Measurements from ENCODE around the gene SCAANT1.

SCAANT1 gene

DNA sequence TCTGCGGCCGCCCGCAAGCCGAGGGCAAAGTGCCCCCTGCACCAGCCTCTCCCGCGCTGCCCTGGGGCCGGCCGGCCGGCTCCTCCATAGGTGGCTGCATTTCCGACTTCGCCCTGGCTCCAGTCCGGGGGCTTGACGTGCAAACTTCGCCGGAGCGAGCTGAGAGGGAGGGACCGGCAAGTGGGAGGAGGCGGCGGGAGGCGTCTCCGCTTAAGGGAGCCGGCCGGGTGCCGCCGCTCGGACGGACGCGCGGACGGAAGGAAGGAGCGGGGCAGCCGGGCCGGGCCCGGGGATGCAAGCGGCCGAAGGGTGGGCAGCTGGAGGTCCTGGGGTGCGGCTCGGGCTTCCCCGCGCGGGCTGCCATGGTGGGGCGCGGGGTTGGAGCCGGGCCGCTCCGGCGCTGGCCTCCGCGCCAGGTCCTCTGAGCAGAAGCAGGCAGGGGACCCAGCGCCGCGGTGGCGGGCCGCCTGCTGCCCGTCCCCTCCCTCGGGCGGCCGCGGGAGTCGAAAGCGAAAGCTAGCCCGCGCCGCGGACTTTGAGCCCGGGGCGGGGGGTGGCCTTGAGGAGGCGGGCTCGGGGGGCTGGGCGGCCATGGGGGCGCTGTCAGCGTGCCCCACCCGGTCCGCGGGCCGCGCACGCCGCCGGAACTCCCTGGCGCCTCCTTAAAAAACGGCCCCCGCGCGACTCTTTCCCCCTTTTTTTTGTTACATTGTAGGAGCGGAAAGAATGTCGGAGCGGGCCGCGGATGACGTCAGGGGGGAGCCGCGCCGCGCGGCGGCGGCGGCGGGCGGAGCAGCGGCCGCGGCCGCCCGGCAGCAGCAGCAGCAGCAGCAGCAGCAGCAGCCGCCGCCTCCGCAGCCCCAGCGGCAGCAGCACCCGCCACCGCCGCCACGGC, at the start of gene SCAANT1:
TSS of gene SCAANT1 (minus strand) at position 511 of the 895 bp plus-strand sequence.
- DNase-seq (ENCODE audit: low read depth in 2 of 3, low spot score in 1 of 3) = peak; percentile 54 to 72 (median 56)

DNA sequence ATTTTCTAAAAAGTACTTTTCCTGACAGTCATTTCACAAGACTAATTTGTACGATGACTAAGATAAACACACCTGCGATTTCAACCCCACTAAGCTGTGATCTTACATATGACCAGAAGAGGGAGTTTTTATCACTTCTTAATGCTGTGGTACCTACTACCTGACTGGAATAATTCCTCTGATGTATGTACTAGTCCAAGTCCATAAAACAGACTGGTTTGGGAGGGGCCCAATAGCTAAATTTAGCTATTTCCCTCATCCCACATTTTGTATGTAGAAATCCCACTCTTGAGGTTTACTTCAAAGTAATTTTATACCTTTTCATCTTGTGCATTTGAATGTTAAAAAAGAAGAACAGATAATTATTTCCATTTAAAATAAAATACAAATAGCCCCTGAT, 49.7 kb upstream of the SCAANT1 start:
- no peak for DNase-seq (ENCODE audit: low read depth in 2 of 3, low spot score in 1 of 3)

DNA sequence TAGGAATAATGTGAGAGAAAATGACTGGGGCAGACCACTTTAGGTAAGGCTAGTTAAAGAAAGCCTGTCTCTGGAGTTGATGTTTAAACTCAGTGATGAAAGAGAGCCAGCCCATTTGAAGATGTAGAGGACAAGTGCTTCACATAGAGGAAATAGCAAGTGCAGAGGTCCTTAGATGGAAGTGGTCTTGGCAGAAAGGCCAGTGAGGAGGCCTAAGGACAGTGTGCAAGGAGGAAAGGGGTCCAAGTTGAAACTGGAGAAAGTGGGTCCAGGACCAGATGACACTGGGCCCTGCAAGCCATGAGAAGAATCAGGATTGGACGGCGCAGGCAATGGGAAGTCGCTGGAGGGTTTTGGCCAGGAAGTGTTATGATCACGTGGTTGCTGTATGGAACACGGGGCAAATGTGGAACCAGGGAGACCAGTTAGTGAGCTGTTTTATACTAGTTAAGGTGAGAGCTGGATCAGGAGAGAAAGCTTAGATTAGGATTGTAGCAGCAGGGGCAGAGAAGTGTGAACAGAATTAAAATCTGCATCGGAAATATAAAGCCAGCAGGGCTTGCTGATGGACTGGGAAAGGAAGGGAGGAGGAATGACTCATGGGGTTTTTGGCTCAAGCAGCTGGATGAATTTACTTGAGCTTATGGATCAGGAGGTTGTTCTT, 48.0 kb upstream of the SCAANT1 start:
- no peak for DNase-seq (ENCODE audit: low read depth in 2 of 3, low spot score in 1 of 3)

DNA sequence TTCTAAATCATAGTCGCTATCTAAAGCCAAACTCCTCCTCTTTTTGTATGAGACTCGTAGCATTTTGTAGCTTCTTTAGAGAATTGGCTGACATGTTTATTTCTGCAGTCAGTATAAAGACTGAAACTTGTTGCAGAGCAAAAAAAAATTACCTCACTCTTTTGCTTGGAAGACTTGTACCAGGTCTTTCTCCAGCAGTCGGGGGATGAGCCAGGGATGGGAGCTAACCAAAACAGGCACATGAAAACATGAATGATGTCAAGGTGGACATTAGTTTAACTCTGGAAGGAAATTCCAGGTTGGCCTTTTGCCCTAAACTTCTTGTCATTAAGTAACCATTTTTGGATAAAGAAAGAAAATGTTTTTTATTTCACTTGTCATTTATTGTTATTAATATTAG, 47.0 kb upstream of the SCAANT1 start:
- DNase-seq (ENCODE audit: low read depth in 2 of 3, low spot score in 1 of 3) = no peak

DNA sequence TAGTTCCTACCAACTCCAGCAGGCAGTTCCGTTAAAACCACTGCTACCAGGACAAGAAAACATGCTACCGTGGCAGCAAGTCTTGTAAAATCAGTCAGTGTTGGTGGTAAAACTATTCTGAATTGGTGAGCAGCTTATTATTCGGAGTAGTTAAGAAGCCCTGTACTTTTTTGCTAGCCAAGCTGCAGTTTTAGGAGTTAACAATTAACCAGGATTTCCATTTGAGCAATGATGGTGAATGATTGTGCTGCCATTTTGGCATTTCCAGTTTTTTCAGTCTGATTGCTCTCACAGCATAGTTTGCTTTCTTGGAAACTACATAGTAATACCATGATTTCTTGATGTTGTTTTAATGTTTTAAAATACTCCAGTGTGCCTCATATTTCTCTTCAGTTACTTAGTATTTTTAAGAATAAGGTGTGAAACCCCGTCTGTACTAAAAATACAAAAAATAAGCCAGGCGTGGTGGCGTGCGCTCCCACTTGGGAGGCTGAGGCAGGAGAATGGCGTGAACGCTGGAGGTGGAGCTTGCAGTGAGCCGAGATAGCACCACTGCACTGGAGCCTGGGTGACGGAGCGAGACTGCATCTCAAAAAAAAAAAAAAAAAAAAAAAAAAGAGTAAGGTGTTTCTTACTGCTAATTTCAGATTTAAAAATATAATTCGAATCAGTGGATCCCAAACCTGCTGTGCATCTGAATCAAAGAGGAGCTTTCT, 43.8 kb upstream of the SCAANT1 start:
- no peak for DNase-seq (ENCODE audit: low read depth in 2 of 3, low spot score in 1 of 3)

DNA sequence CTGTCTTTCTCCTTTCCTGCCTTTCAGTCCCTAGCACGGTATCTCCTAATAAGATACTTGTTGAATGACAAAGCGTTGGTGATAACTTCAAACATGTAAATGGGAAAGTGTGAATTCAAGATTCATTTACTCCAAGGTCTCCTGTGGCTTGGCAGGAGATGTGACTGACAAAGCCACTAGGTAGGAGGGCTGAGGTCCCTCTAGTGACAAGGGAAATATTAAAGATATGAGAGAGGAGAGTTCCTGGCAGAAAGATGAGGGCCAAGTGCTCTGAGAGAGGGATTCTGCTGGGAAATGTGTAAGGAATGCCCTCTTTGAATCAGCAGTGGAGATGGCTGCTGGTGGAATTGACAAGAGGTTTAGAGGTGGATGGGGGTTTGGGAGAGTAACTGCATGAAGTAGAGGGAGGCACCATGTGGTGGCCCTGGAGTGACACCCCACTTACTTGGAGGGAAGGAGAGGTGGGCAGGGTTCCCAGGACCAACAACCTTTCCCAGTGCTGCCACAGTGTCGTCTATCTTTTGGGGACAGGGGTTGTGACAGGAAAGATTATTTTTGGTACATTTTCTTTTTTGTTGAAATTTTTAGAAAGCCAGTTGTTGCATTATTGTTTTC, 43.0 kb upstream of the SCAANT1 start:
- DNase-seq (ENCODE audit: low read depth in 2 of 3, low spot score in 1 of 3) = no peak

DNA sequence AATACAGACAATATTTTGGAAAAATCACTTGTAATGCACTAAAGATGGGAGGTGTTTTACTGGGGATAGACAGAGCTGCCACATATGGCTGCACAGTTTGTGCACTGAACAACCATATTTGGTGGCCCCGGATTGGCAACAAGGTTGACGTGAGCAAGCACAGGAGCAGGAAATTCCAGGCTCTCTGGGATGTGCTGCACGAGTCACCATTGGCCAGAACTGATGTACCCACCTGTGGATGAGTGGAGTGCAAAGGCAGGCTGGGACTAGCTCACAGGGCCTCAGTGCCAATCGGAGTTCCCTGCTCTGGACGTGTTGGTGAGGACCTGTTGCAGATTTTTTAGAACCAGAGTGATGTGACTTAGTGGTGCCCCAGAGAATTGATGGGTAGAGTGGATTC, 42.0 kb upstream of the SCAANT1 start:
- DNase-seq (ENCODE audit: low read depth in 2 of 3, low spot score in 1 of 3) = no peak

DNA sequence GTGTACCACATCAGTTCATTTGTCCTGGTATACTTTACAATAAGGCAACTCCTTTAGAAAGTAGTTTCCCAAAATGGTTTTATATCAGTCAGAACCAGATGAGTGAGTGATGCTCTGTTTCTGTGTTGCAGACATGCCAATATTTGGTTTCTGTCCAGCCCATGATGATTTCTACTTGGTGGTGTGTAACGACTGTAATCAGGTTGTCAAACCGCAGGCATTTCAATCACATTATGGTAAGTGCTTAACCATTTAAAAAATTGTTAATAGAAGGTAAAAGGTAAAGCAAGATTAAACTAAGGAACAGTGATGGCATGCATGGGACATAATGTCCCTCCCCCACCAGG, 40.0 kb upstream of the SCAANT1 start:
- no peak for DNase-seq (ENCODE audit: low read depth in 2 of 3, low spot score in 1 of 3)

DNA sequence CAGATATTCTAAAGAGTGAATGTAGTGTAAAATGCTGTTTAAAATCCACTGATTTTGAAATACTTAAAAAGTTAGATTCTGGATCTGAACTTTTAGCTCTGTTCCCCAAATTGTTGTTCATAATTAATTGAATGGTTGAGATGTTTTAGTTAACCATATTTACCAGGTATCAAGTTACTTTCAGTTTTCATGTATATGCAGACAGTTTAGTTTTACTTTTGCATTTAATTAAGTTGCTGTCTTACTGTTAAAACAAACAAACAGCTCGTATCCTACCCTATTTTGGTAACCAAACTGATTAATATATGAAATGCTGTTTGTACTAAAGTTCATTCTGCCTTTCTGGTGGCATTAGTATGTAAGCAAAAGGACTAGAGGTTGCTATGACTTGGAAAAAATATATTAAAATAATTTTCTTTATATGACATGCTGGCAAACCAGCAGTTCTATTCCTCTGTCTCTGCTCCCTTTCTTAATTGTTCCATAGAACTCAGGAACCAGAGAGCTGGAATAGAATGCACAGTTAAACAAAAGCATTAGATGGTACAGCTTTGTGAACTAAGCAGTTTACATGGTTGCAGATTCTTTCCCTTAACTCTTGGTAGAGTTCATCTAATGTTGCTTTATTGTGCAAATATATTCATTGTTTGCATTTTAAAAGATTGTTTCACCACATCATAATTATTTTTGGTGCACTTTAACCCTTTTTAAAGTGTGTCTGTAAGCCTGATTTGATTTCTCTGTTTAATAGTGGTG, 39.5 kb upstream of the SCAANT1 start:
- no peak for DNase-seq (ENCODE audit: low read depth in 2 of 3, low spot score in 1 of 3)

DNA sequence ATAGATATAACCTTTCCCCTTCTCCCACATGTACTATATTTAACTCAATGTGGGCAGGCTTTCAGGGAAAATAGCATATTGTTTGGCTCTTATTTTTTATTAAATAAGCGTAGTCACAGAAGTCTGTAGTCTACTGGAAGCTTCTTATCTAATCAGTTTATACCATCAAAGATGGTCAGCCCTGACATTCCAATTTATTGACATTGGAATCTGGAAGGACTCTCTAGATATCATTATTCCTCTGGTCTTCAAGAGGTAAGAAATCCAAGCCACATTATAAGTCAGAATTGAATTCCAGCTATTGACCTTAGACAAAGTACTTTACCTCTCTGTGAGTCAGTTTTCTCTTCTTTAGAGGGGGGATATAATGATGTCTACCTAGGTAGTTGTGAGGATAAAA, 38.5 kb upstream of the SCAANT1 start:
- no peak for DNase-seq (ENCODE audit: low read depth in 2 of 3, low spot score in 1 of 3)

DNA sequence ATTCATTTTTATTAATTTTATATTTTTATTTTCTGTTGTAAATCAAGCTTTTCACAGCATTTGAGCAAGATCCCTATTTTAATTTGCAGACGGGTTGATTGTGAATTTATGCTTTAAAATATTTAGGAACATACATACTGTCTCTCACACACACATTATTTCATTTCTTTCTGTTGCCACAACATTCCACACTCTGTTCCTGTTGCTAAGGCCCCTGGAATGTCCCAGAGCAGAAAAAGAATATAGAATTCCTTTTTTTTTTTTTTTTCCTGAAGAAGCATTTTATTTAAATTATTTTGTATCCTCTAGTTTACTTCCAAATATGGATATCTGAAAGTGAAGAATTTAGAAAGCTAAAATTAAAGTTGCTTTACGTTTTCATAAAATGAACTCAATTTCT, 36.8 kb upstream of the SCAANT1 start:
- DNase-seq (ENCODE audit: low read depth in 2 of 3, low spot score in 1 of 3) = no peak

DNA sequence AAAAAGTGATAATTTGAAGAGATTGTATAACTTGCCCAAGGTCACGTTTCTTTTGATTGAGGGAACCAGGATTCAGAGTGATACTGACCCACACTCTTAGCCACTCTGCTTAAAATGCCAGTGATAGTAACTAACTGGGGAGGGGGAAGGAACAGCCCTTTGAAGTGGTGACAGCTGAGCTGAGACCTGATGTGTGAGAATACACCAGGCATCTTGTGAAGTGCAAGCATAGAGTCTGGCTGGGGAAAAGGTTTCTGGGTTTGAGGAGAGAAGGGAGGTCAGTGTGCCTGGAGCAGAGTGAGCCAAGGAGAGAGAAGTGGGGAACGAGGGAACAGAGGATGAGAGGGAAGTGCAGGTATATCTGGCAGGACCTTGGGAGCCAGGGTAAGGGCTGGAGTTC, 35.4 kb upstream of the SCAANT1 start:
- DNase-seq (ENCODE audit: low read depth in 2 of 3, low spot score in 1 of 3) = no peak

DNA sequence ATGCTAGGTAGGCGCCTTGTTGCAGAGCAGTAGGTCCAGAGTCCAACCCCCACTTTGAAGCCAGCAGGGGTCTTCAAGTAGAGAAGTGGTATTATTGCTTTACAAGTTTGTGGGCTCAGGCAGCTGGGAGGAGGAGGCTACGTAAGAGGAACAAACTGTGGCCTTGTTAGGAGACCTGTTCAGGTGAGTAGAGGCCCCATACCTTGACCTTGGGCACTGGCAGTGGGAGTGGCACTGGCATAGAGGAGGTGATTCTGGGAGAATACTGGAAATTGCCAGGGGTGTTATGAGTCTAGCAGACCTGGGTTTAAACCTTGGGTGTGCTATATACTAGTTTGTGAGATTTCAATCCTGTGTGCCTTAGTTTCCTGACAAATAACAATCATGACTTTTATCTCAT, 34.6 kb upstream of the SCAANT1 start:
- no peak for DNase-seq (ENCODE audit: low read depth in 2 of 3, low spot score in 1 of 3)

DNA sequence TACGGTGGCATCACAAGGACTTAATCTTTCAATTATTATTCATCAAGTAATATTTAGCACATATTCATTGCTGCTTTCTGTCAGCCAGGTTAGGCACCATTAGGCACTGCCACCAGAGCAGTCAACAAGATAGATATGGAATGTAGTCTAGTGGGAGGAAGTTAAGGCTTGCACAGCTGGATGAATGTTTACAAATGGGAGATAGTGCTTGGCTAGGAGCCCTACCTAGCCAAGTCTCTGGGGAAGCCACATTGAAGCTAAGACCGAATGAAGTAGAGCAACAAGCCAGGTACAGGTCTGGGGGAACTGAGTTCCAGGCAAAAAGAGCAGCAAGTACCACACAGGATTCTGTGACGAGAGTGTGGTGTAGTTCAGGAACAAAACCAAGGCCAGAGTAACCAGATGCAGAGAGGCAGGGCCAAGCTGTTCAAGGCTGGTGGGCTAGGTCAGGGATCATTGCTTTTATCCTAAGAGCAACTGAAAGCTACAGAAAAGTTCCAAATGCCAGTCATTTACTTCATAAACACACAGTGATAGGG, 33.4 kb upstream of the SCAANT1 start:
- DNase-seq (ENCODE audit: low read depth in 2 of 3, low spot score in 1 of 3) = no peak

DNA sequence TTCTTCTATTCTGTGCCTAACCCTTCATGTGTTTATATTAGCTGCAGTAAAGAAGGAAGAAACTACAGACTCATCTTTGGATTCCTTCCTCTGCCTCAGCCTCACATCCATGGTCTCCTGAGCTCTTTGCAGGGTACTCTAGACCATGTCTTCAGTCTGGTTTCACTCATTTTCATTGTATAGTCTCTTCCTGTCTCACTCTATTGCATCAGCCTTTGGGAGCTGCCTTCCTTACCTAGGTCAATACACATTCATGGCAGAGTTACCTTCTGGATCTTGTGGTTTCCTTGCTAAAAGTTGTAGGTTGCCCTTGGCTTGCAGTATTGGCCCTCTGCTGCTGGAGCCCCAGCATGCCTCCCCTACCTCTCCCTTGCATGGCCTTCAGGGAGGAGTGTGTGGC, 31.5 kb upstream of the SCAANT1 start:
- no peak for DNase-seq (ENCODE audit: low read depth in 2 of 3, low spot score in 1 of 3)

DNA sequence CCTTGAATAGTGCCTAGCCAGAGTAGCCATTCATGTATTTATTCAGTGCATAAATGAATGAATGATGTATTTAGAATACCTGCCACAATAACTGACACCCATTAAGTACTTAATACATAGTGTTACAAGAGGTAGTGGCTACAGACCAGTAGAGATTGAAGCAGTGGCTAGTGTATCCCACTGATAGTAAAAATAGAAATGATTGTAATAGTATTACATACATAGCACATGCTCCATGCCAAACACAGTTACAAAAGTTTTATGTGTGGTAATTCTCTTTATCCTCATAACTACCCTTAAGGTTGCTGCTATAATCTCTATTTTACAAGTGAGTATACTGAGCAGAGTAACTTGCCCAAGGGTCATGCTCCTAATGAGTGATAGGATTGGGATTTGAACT, 30.3 kb upstream of the SCAANT1 start:
- no peak for DNase-seq (ENCODE audit: low read depth in 2 of 3, low spot score in 1 of 3)

DNA sequence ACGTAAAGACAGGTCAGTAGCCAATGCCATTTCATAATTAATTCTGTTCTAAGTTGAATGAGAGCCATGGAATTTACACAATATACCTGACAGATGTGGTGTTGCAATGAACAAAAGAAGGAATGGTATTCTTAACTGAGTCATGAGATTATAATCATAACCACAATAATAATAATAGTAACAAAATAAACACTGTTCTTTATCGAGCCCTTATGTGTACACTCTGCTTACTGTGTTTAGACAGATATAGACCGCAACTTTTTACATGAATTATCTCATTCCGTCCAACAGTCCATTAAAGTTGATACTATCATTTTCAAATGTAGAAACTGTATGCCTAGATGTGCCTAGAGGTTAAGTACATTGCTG, 28.2 kb upstream of the SCAANT1 start:
- DNase-seq (ENCODE audit: low read depth in 2 of 3, low spot score in 1 of 3) = no peak

DNA sequence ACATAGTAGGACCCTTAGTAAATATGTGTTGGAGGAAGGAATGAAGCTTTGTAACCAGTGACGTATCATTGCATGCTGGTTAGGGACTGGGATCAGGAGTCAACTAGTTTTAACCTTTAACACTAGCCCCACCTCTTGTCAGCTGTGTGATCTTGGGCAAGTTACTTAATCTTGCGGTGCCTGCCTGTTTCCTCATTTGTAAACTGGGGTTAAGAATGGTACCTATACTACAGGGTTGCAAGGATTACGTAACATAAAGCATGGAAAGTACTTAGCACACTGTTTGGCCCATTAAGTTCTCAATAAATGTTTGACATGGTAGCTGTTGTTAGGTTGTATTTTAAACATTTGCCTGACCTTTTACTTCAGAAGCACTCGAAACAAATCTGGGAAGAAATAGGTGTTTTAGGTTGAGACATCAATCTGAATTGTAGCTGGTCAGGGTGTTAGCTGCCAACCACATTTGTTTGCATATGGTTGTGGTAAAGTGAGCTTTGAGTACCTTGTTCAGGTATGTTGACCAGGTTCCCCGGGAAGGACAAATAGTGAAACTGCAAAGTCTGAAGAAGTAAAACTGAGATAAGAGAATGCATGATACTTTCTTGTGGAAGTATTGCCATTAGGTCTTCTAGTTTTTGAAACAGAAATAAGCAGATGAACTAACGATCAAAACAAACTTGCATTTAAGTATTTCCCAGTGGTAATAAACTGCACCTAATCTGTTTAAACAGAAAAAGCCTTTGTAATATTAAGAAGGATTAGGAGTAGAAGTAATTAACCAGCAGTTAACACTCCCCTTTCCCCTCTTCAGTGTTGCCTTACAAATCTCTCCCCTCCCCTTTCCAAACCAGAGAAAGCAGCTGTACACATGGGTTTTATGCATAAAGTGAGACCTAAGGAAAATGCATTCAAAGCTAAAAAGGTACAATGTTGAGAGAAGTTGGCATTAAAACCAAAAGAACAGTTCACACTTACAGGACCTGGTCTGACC, 25.8 kb upstream of the SCAANT1 start:
- no peak for DNase-seq (ENCODE audit: low read depth in 2 of 3, low spot score in 1 of 3)

DNA sequence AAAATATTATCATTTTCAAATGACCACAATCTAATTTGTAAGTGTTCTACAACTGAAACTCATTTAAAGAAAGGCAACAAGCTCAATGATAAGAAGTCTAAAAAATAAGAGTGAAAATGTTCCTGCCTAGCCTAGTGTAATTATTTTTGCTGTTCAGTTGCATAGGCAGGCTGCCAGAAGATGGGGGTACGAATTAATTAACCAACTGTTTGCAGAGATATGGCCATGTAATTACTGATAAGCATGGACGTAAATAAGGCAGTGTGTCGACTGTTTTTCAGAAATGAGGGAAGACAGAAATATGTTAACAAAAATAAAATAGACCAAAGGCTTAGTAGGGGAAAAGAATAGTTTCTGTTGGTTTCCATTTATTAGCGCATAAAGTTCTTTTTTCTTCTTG, 24.7 kb upstream of the SCAANT1 start:
- DNase-seq (ENCODE audit: low read depth in 2 of 3, low spot score in 1 of 3) = no peak

All from stimulated activated CD4-positive, alpha-beta T cell treated with anti-CD3 and anti-CD28 coated beads, Interleukin-12 subunit alpha, Interleukin-12 subunit beta, amount 100 ng/mL, for 48 hours (primary cell).